ENCODE data around the gene MKRN2. TPM values are rescaled to one million over a fixed set of nuclear protein-coding genes. Genes with fewer than 3 reads are reported as not detected.
A peak's percentile ranks its signal among the peaks of the same experiment; 100 is the strongest.

Gene MKRN2
- total and polyA plus RNA-seq, 9 of the 15 experiments (the other 6 are each of a cell fraction or from before 2014, with no cell fraction given), result 29.4 to 63.2 (median 42.9) TPM

DNA sequence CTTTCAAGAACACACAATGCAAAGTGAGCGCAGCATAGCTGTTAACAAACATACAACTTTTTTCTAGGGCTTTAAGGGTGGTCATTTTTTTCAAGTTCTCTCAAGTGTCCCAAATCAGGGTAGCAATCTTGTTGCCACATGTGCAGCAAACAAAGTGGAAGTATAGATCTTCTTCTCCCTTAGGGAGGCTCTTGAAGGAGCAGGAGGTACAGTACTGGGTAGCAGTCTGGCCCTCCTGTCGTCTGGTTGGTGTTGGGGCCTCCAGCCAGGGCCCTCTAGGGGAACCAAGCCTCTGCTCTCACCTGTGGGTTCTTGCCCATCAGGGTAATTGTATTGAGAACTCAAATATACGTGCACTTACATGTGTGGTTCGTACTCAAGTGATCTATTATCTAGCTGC lies 25.8 kb downstream of the MKRN2 start (continued):
- TF ChIP-seq RFX7 (CRISPR knock-in tag; IDR thresholded peaks at IDR 0.05) (no peak), NFXL1 (CRISPR knock-in tag; IDR thresholded peaks at IDR 0.05) (no peak), POLR2B (IDR thresholded peaks at IDR 0.05; ENCODE audit: low read depth, partially characterized antibody) (peak; percentile 16), SP2 (IDR thresholded peaks at IDR 0.05; ENCODE audit: extremely low read depth, low read depth, low read length, poor library complexity, severe bottlenecking) (no peak), PML (IDR thresholded peaks at IDR 0.05; ENCODE audit: low read length) (0 out of 2 replicates have a peak, but pooled peaks have one; percentile 36), TBL1XR1 (IDR thresholded peaks at IDR 0.05; ENCODE audit: low read length in 2 of 2) (no peak)

GRCh38 chr3:12583280-12583679 lies 26.4 kb downstream of the MKRN2 start:
- DNase-seq (ENCODE audit: extremely low read depth in 1 of 4, low spot score in 3 of 4) (no peak), FAIRE-seq (no peak), ATAC-seq (no peak)
- peaks cover 96% of the 10 kb centered on the region for H3K36me3 ChIP-seq (ENCODE audit: control insufficient read depth, insufficient read depth, low read length)
- TF ChIP-seq ZNF76 (CRISPR knock-in tag; IDR thresholded peaks at IDR 0.05; ENCODE audit: borderline replicate concordance), result no peak
- TF ChIP-seq POLR2H (tag; IDR thresholded peaks at IDR 0.05; ENCODE audit: low read depth), result 0 out of 2 replicates have a peak, but pooled peaks have one; percentile 13
- H3K9me1 ChIP-seq (ENCODE audit: control insufficient read depth, insufficient read depth, low read length), result no peaks in the 10 kb centered on the region
- no peaks in the 10 kb centered on the region; a peak in 2 of 5 replicates for H3K4me1 ChIP-seq (replicated peaks in 1 of 2; ENCODE audit: control insufficient read depth in 2 of 2, insufficient read depth in 2 of 2, low read length in 2 of 2)
- no peaks in the 10 kb centered on the region for H3K27me3 ChIP-seq (ENCODE audit: control insufficient read depth in 2 of 2, insufficient read depth in 2 of 2, low read length in 2 of 2)
- H3K4me3 ChIP-seq, result no peak overlapping the region
- no peak overlapping the region for H2AFZ ChIP-seq (ENCODE audit: low read depth, low read length)
- POLR2A ChIA-PET, result interaction anchor here (1.0 to 1.7 kb wide), 5 partner anchors 9 to 62 kb away, joined by 3 to 7 read pairs (median 4); no protein-coding TSS in a partner anchor
- no peak overlapping the region for H3K27ac ChIP-seq (ENCODE audit: extremely low read depth, low read depth, low read length)
- intact Hi-C loops (cut with micrococcal nuclease) (no loop called here), in situ Hi-C loops (cut with MboI) (no loop called here)
- no peaks in the 10 kb centered on the region for H3K79me2 ChIP-seq (ENCODE audit: control insufficient read depth, insufficient read depth, low read length)
- no peak overlapping the region for H3K9ac ChIP-seq (ENCODE audit: insufficient read depth in 1 of 2, low read depth in 2 of 2, low read length in 2 of 2)
- peaks cover 19% of the 10 kb centered on the region; the same call in 1 of the 2 replicates for H4K20me1 ChIP-seq (replicated peaks; ENCODE audit: control insufficient read depth, insufficient read depth, low read length)
- H3K4me2 ChIP-seq (ENCODE audit: insufficient read depth, low read length), result no peak overlapping the region
- H3K9me3 ChIP-seq (replicated peaks; ENCODE audit: control insufficient read depth, insufficient read depth, low read depth, low read length), result no peaks in the 10 kb centered on the region
- BruUV-seq (replicated peaks), result no TSS peak
- CTCF ChIA-PET (ENCODE audit: low intra/inter-chr PET ratio), result no interaction called here
